Measurements from ENCODE around the gene KLHL30. TPM values are rescaled to one million over a fixed set of nuclear protein-coding genes. Genes with fewer than 3 reads are reported as not detected.

The KLHL30 gene
- polyA plus RNA-seq, 1 donor (not counting 4 experiments of a cell fraction or from before 2014, with no cell fraction given), result not detected

- no peaks in the 10 kb centered on the region for H3K79me2 ChIP-seq (ENCODE audit: control insufficient read depth, insufficient read depth, low read length)
- no peak for FAIRE-seq
- H2AFZ ChIP-seq (ENCODE audit: control insufficient read depth, low read length), result no peak overlapping the region
- dilution Hi-C loops (cut with MboI; ENCODE audit: extremely low pct_ligation_motif_present, low sequenced_read_pairs), result no loop called here
- no peak for DNase-seq (ENCODE audit: low read depth, low spot score)
- no peaks in the 10 kb centered on the region for H4K20me1 ChIP-seq (ENCODE audit: control insufficient read depth, extremely low read depth, insufficient read depth, low read length)
- H3K27ac ChIP-seq (ENCODE audit: control insufficient read depth, insufficient read depth, low read length), result no peak overlapping the region
- peaks cover 8% of the 10 kb centered on the region for H3K4me1 ChIP-seq (ENCODE audit: control insufficient read depth, extremely low read depth, insufficient read depth, low read length)
- H3K36me3 ChIP-seq (ENCODE audit: control insufficient read depth in 2 of 2, extremely low read depth in 1 of 2, insufficient read depth in 2 of 2, low read length in 2 of 2), result peaks cover 0 to 2% of the 10 kb centered on the region in 2 experiments
- no peak overlapping the region for H3K4me3 ChIP-seq (ENCODE audit: control insufficient read depth in 2 of 3, extremely low read depth in 1 of 3, insufficient read depth in 2 of 3, low read depth in 1 of 3, low read length in 3 of 3)
- no peaks in the 10 kb centered on the region for H3K9me3 ChIP-seq (ENCODE audit: control insufficient read depth, low read depth, low read length)
- H3K9ac ChIP-seq (ENCODE audit: control insufficient read depth, extremely low read depth, insufficient read depth, low read length), result no peak overlapping the region
- TF ChIP-seq EZH2 (IDR thresholded peaks at IDR 0.05; ENCODE audit: low read length) (no peak), CTCF (optimal IDR thresholded peaks at IDR 0.05 in 1 of 3, IDR thresholded peaks at IDR 0.05 in 1 of 3, conservative IDR thresholded peaks at IDR 0.05 in 1 of 3; ENCODE audit: extremely low read depth in 1 of 3, insufficient read depth in 2 of 3, low read length in 3 of 3) (no peak)
- no peaks in the 10 kb centered on the region for H3K27me3 ChIP-seq (ENCODE audit: control insufficient read depth, extremely low read depth, insufficient read depth, low read length)
- H3K4me2 ChIP-seq (ENCODE audit: control insufficient read depth, extremely low read depth, insufficient read depth, low read depth, low read length), result no peak overlapping the region
- H3K9me1 ChIP-seq (ENCODE audit: control insufficient read depth, extremely low read depth, insufficient read depth, low read length), result no peaks in the 10 kb centered on the region
These were observed 43.3 kb upstream of the KLHL30 start for GRCh38 chr2:238095143-238095542.

GRCh38 chr2:238096311-238097011 lies 42.0 kb upstream of the KLHL30 start:
- no peak overlapping the region for H3K9ac ChIP-seq (ENCODE audit: control insufficient read depth, extremely low read depth, insufficient read depth, low read length)
- no peaks in the 10 kb centered on the region for H3K27me3 ChIP-seq (ENCODE audit: control insufficient read depth, extremely low read depth, insufficient read depth, low read length)
- H3K79me2 ChIP-seq (ENCODE audit: control insufficient read depth, insufficient read depth, low read length), result no peaks in the 10 kb centered on the region
- dilution Hi-C loops (cut with MboI; ENCODE audit: extremely low pct_ligation_motif_present, low sequenced_read_pairs), result no loop called here
- no peaks in the 10 kb centered on the region for H4K20me1 ChIP-seq (ENCODE audit: control insufficient read depth, extremely low read depth, insufficient read depth, low read length)
- H3K27ac ChIP-seq (ENCODE audit: control insufficient read depth, insufficient read depth, low read length), result no peak overlapping the region
- H3K4me3 ChIP-seq (ENCODE audit: control insufficient read depth in 2 of 3, extremely low read depth in 1 of 3, insufficient read depth in 2 of 3, low read depth in 1 of 3, low read length in 3 of 3), result no peak overlapping the region
- H2AFZ ChIP-seq (ENCODE audit: control insufficient read depth, low read length), result no peak overlapping the region
- H3K4me1 ChIP-seq (ENCODE audit: control insufficient read depth, extremely low read depth, insufficient read depth, low read length), result peaks cover 8% of the 10 kb centered on the region
- H3K9me3 ChIP-seq (ENCODE audit: control insufficient read depth, low read depth, low read length), result no peaks in the 10 kb centered on the region
- DNase-seq (ENCODE audit: low read depth, low spot score) (no peak), FAIRE-seq (no peak)
- H3K36me3 ChIP-seq (ENCODE audit: control insufficient read depth in 2 of 2, extremely low read depth in 1 of 2, insufficient read depth in 2 of 2, low read length in 2 of 2), result peaks cover 0 to 2% of the 10 kb centered on the region in 2 experiments
- no peak overlapping the region for H3K4me2 ChIP-seq (ENCODE audit: control insufficient read depth, extremely low read depth, insufficient read depth, low read depth, low read length)
- no peak for TF ChIP-seq CTCF (optimal IDR thresholded peaks at IDR 0.05 in 1 of 3, IDR thresholded peaks at IDR 0.05 in 1 of 3, conservative IDR thresholded peaks at IDR 0.05 in 1 of 3; ENCODE audit: extremely low read depth in 1 of 3, insufficient read depth in 2 of 3, low read length in 3 of 3)
- no peak for TF ChIP-seq EZH2 (IDR thresholded peaks at IDR 0.05; ENCODE audit: low read length)
- H3K9me1 ChIP-seq (ENCODE audit: control insufficient read depth, extremely low read depth, insufficient read depth, low read length), result no peaks in the 10 kb centered on the region
